Inflammatory macrophage treated with lipopolysaccharide for 4 hours (primary cell): ENCODE measurements around the gene DNAH1.

Experiments
- DNase-seq: peaks from one replicate; pipeline ENCODE4 v3.0.0-alpha.2; 2020

DNAH1 gene

GRCh38 chr3:52291508-52292181 lies 24.5 kb upstream of the DNAH1 start:
- DNase-seq, result peak; percentile 27

GRCh38 chr3:52292247-52293065 lies 23.7 kb upstream of the DNAH1 start:
- no peak for DNase-seq

GRCh38 chr3:52293491-52294319 lies 22.4 kb upstream of the DNAH1 start:
- no peak for DNase-seq

- no peak for DNase-seq
Observed at GRCh38 chr3:52294320-52295150, 21.6 kb upstream of the DNAH1 start.

- no peak for DNase-seq
Observed at GRCh38 chr3:52295671-52296208, 20.4 kb upstream of the DNAH1 start.

- no peak for DNase-seq
Observed at GRCh38 chr3:52297242-52298148, 18.6 kb upstream of the DNAH1 start.

- DNase-seq, result no peak
Observed at GRCh38 chr3:52298149-52299098, 17.7 kb upstream of the DNAH1 start.

GRCh38 chr3:52299247-52299878 lies 16.8 kb upstream of the DNAH1 start:
- no peak for DNase-seq

GRCh38 chr3:52299879-52300611 lies 16.1 kb upstream of the DNAH1 start:
- peak; percentile 72 for DNase-seq

- no peak for DNase-seq
Observed at GRCh38 chr3:52302426-52303145, 13.5 kb upstream of the DNAH1 start.

GRCh38 chr3:52303811-52304210 lies 12.3 kb upstream of the DNAH1 start:
- peak; percentile 48 for DNase-seq

GRCh38 chr3:52305926-52306325 lies 10.2 kb upstream of the DNAH1 start:
- DNase-seq, result no peak

- DNase-seq, result no peak
Observed at GRCh38 chr3:52306978-52307377, 9.1 kb upstream of the DNAH1 start.

GRCh38 chr3:52308308-52308707 lies 7.8 kb upstream of the DNAH1 start:
- DNase-seq, result no peak

- DNase-seq, result no peak
Observed at GRCh38 chr3:52310861-52311575, 5.1 kb upstream of the DNAH1 start.

- DNase-seq, result no peak
Observed at GRCh38 chr3:52311576-52312119, 4.5 kb upstream of the DNAH1 start.

- DNase-seq, result no peak
Observed at GRCh38 chr3:52313188-52313773, 2.8 kb upstream of the DNAH1 start.
